Activated CD8-positive, alpha-beta T cell treated with anti-CD3 and anti-CD28 coated beads for 36 hours (primary cell): ENCODE measurements around the gene PROM2. TPM values are rescaled to one million over a fixed set of nuclear protein-coding genes. Genes with fewer than 3 reads are reported as not detected.

ENCODE experiments used
- ATAC-seq: fragments of 200-7000 bp; cut with Tn5 transposase; one replicate; pipeline ENCODE4 v1.10.0; 2021; ENCODE audit warnings: mild to moderate bottlenecking, moderate library complexity
- CTCF ChIA-PET: fragments of 350-600 bp; sonication (Branson Sonifier 250); formaldehyde crosslinking; loops from one replicate; lab custom pipeline; 2021; ENCODE audit warnings: antibody characterized with exemption; lab: Charles Lee
- POLR2A ChIA-PET: fragments of 350-600 bp; sonication (Branson Sonifier 250); formaldehyde crosslinking; loops from one replicate; lab custom pipeline; 2021; ENCODE audit warnings: antibody characterized with exemption; lab: Charles Lee
- DNase-seq: peaks from one replicate; pipeline ENCODE4 v3.0.0-alpha.2; 2020
- H3K27ac Mint-ChIP-seq: one replicate; pipeline ENCODE4 v1.8.0; 2021; ENCODE audit warnings: mild to moderate bottlenecking, mixed read lengths
- H3K27me3 Mint-ChIP-seq: one replicate; pipeline ENCODE4 v1.8.0; 2021; ENCODE audit warnings: mixed read lengths
- H3K36me3 Mint-ChIP-seq: one replicate; pipeline ENCODE4 v1.8.0; 2021; ENCODE audit warnings: low read depth, mixed read lengths
- H3K4me1 Mint-ChIP-seq: one replicate; pipeline ENCODE4 v1.8.0; 2021; ENCODE audit warnings: low read depth, mixed read lengths
- H3K4me3 Mint-ChIP-seq: one replicate; pipeline ENCODE4 v1.8.0; 2021; ENCODE audit warnings: mild to moderate bottlenecking, moderate library complexity, mixed read lengths
- H3K9me3 Mint-ChIP-seq: one replicate; pipeline ENCODE4 v1.8.0; 2021; ENCODE audit warnings: mixed read lengths
- CTCF ChIP-seq: fragments of 200-600 bp; IDR thresholded peaks from one replicate; pipeline ENCODE4 v1.8.0; 2022; ENCODE audit warnings: antibody characterized with exemption, mild to moderate bottlenecking
- intact Hi-C: fragments of 100-400 bp; cut with micrococcal nuclease; formaldehyde crosslinking; loops from one replicate; pipeline ENCODE4 v1.10.0; 2022
- total RNA-seq, 2 experiments: library from RNA; stranded (reverse); gene quantifications; one replicate each; pipeline ENCODE4 v1.2.3, GENCODE V29; 2021

Gene PROM2
- total RNA-seq, 2 experiments from 2014 or later = 0.47 to 1.2 TPM

- POLR2A ChIA-PET = no interaction called here
- Mint-ChIP-seq H3K36me3 (no peaks in the 10 kb centered on the region), H3K27me3 (peaks cover 2% of the 10 kb centered on the region), H3K4me3 (no peak overlapping the region), H3K4me1 (no peaks in the 10 kb centered on the region), H3K9me3 (no peaks in the 10 kb centered on the region), H3K27ac (no peak overlapping the region)
- TF ChIP-seq CTCF = peak; percentile 47
- CTCF ChIA-PET = interaction anchor here (1.0 kb wide), 1 partner anchor 83 kb away, joined by 3 read pairs; no protein-coding TSS in a partner anchor
- intact Hi-C loops = no loop called here
- ATAC-seq = no peak
- peak; percentile 21 for DNase-seq
Observed at GRCh38 chr2:95314964-95315611, 40.8 kb downstream of the PROM2 start.

- Mint-ChIP-seq H3K36me3 (no peaks in the 10 kb centered on the region), H3K27me3 (peaks cover 2% of the 10 kb centered on the region), H3K9me3 (no peaks in the 10 kb centered on the region), H3K4me3 (no peak overlapping the region), H3K4me1 (no peaks in the 10 kb centered on the region), H3K27ac (no peak overlapping the region)
- ATAC-seq = no peak
- CTCF ChIA-PET = interaction anchor here (1.0 to 1.3 kb wide), 2 partner anchors 29 to 84 kb away, joined by 3 read pairs; no protein-coding TSS in a partner anchor
- POLR2A ChIA-PET = interaction anchor here (0.5 kb wide), 1 partner anchor 527 kb away, joined by 3 read pairs; no protein-coding TSS in a partner anchor
- intact Hi-C loops = no loop called here
- DNase-seq = no peak
- TF ChIP-seq CTCF = no peak
Observed at GRCh38 chr2:95315801-95316411, 41.7 kb downstream of the PROM2 start.

- CTCF ChIA-PET = interaction anchor here (1.3 kb wide), 1 partner anchor 29 kb away, joined by 3 read pairs; no protein-coding TSS in a partner anchor
- Mint-ChIP-seq H3K4me3 (no peak overlapping the region), H3K36me3 (no peaks in the 10 kb centered on the region), H3K9me3 (no peaks in the 10 kb centered on the region), H3K4me1 (no peaks in the 10 kb centered on the region), H3K27ac (no peak overlapping the region), H3K27me3 (peaks cover 2% of the 10 kb centered on the region)
- intact Hi-C loops = no loop called here
- ATAC-seq = no peak
- DNase-seq = no peak
- no peak for TF ChIP-seq CTCF
- POLR2A ChIA-PET = interaction anchor here (0.5 to 1.0 kb wide), 2 partner anchors 9 to 527 kb away, joined by 3 read pairs; no protein-coding TSS in a partner anchor
Observed at GRCh38 chr2:95316466-95317122, 42.3 kb downstream of the PROM2 start.

- H3K36me3 Mint-ChIP-seq = no peaks in the 10 kb centered on the region
- ChIA-PET CTCF (no interaction called here), POLR2A (interaction anchor here (1.0 kb wide), 1 partner anchor 9 kb away, joined by 3 read pairs; no protein-coding TSS in a partner anchor)
- DNase-seq (no peak), ATAC-seq (no peak)
- no peaks in the 10 kb centered on the region for H3K9me3 Mint-ChIP-seq
- peaks cover 2% of the 10 kb centered on the region for H3K27me3 Mint-ChIP-seq
- H3K27ac Mint-ChIP-seq = no peak overlapping the region
- no peak for TF ChIP-seq CTCF
- intact Hi-C loops = no loop called here
- no peaks in the 10 kb centered on the region for H3K4me1 Mint-ChIP-seq
- H3K4me3 Mint-ChIP-seq = no peak overlapping the region
Observed at GRCh38 chr2:95317123-95317500, 42.9 kb downstream of the PROM2 start.
